ENCODE results near the gene NKAP.

NKAP gene

DNA sequence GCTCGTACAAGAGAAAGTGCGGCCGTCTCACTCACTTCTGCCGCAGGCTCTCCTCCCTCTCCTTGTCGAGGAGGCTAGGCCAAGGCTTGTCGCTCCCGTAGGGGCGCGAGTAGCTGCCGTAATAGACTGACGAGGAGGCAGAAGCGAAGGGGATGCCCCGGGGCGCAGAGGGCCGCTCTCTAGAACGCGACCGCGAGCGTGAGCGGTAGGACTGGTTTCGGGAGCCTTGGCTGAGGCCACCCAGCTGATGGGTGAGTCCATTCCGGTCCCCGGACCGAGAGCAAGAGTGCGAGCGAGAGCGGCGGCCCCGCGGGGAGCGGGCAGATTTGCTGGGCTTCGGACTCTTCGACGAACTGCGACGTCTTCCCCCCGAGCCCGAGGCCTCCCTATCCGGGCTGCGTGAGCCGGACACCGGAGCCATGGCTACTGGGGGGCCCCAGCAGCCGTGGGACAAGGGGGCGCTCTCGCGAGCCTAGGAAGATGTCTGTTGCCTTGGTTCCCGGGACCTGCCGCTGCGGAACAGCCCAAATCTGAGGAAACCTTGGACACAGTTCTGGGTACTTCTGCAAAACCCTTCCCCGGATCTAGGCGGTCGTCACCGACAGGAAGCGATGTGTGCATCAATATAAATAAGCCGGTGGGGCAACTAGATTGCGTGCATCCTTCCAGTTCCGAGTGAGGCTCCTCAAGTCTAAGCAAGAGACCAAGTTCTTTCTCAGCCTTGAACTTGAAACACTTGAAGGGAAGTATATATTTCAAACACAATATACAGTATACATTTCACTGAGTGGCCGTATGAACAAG, at the start of gene NKAP:
Gene NKAP (minus strand): TSS at position 567 of the 804 bp plus-strand sequence. CDS start 146 bp downstream, at position 421.
- TF ChIP-seq, protein P1, sequence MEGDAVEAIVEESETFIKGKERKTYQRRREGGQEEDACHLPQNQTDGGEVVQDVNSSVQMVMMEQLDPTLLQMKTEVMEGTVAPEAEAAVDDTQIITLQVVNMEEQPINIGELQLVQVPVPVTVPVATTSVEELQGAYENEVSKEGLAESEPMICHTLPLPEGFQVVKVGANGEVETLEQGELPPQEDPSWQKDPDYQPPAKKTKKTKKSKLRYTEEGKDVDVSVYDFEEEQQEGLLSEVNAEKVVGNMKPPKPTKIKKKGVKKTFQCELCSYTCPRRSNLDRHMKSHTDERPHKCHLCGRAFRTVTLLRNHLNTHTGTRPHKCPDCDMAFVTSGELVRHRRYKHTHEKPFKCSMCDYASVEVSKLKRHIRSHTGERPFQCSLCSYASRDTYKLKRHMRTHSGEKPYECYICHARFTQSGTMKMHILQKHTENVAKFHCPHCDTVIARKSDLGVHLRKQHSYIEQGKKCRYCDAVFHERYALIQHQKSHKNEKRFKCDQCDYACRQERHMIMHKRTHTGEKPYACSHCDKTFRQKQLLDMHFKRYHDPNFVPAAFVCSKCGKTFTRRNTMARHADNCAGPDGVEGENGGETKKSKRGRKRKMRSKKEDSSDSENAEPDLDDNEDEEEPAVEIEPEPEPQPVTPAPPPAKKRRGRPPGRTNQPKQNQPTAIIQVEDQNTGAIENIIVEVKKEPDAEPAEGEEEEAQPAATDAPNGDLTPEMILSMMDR (conservative IDR thresholded peaks at IDR 0.05; ENCODE audit: control insufficient read depth, insufficient read depth, low read depth, low read length) = no peak
- H3K4me3 ChIP-seq (ENCODE audit: control insufficient read depth, low read depth, low read length) = peak within 1 kb of the TSS; percentile 62
- DNase-seq (ENCODE audit: low read depth) = peak; percentile 95

DNA sequence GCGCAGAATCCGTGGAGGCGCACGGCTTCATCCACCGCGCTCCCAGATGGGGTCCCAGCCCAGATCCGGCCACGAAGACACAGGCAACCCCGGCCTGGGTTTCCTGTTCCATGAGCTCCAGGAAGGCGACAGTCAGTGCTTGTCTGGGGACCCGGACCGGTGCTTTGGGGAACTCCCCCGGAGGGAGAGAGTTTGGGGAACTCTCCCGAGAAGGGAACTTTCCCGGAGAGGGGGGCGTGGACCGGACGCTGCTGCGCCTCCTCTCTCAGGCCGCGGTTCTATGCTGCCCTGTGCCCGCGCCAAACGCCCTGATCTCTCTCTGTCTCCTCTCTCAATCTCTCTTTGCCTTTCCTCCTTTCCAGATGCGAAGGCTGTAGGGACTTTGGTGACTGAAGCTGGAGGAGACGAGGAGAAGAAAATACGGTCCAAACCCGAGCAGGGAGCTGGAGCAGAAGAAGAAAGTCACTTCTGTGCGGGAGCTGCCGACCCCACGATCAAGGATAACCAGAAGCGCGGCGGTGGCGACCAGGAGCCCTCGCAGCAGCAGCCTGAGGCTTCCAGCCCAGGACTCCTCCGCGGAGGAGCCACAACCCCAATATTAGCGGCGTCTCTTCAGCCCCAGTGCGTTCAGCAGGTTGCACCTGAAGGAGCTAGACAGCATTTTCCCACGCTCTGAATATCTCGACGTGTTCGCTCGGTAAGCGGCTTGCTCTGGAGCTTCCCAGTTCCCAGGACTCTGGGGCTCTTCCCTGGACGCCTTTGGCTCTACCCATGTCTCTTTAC, 47.6 kb upstream of the NKAP start:
- no peak for DNase-seq (ENCODE audit: low read depth)
- no peak overlapping the region for H3K4me3 ChIP-seq (ENCODE audit: control insufficient read depth, low read depth, low read length)
- TF ChIP-seq, protein P1 (conservative IDR thresholded peaks at IDR 0.05; ENCODE audit: control insufficient read depth, insufficient read depth, low read depth, low read length) = no peak

DNA sequence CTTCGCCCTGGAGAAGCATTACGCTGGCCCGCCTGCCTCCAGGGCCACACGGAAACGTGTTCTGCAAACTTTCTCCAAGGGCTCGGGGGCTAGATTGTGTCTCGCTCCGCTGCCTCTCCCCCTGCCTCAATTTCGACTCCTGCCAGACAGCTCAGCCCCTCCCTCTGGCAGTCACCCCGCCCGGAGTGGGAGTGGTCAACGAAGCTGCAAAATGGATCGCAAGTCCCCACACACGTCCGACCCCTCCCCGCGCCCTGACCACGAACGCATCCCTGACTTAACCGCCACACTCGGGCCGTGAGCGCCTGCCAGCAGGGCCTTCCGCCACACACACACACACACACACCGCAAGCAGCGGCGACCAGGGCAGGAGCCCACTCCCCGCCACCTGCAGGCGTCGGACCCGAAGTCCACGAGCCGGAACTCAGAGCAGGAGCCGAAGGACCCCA, 47.0 kb upstream of the NKAP start:
- H3K4me3 ChIP-seq (ENCODE audit: control insufficient read depth, low read depth, low read length) = no peak overlapping the region
- TF ChIP-seq, protein P1 (conservative IDR thresholded peaks at IDR 0.05; ENCODE audit: control insufficient read depth, insufficient read depth, low read depth, low read length) = no peak

DNA sequence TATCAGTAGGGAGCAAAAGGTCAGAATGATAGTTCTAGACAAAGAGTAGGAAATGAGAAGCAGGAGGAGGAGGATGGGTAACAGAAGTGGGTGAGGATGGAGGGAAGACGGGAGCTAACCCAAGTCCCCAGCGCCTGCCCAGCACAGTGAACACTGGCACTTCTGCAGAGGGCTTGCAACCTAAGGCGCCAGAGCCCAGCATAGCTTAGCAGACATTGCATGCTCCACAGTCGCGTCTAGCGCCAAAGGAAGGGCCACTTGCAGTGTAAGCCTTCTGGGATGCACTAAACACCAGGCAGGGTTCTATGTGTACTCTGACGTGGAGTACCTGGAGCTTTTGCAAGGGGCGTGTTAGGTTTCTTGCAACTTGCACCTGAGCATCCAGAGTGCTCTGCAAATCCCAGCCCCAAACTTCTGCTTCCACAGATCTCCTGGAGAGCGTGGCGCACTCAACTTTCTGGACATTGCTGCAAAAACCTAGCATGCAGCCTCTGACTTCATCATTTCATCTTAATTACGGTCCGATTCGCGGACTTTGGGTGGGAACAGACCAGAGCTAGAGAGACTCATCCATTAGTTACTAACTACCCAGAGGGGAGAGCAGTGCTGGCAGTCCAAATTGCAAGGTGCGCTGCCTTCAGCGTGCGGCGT, 46.5 kb upstream of the NKAP start:
- H3K4me3 ChIP-seq (ENCODE audit: control insufficient read depth, low read depth, low read length) = no peak overlapping the region
- DNase-seq (ENCODE audit: low read depth) = no peak
- TF ChIP-seq, protein P1 (conservative IDR thresholded peaks at IDR 0.05; ENCODE audit: control insufficient read depth, insufficient read depth, low read depth, low read length) = no peak

More for the DNA sequence above, 47.0 kb upstream of the NKAP start:
- no peak for DNase-seq (ENCODE audit: low read depth)

DNA sequence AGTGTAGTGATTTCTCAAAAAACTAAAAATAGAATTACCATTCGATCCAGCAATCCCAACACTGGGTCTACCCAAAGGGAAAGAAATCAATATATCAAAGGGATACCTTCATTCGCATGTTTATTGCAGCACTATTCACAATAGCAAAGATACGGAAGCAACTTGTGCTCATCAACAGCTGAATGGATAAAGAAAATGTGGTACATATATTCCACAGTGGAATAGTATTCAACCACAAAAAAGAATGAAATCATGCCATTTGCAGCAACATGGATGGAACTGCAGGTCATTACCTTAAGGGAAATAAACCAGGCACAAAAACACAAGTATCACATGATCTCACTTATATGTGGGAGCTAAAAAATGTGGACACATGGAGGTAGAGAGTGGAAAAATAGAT, 42.7 kb upstream of the NKAP start:
- TF ChIP-seq, protein P1 (conservative IDR thresholded peaks at IDR 0.05; ENCODE audit: control insufficient read depth, insufficient read depth, low read depth, low read length) = no peak
- H3K4me3 ChIP-seq (ENCODE audit: control insufficient read depth, low read depth, low read length) = no peak overlapping the region
- no peak for DNase-seq (ENCODE audit: low read depth)

DNA sequence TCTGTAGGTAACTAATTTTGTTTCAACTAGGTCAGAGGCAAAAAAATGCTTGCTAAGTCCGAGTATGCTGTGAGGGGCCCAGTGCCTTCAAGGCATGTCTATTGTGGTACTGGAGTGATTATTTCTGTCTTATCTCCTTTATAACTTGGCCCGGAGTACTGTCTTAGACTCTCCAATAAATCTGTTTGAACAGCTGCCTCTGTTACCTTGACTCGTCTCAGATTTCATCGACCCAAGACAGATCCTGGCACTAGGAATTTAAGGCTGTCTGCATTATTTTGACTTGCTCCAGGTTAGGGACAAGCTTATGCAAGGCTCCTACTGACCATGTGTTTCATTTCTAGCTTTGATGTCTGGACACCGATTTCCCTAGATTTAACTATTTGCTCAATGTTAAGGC, 41.1 kb upstream of the NKAP start:
- H3K4me3 ChIP-seq (ENCODE audit: control insufficient read depth, low read depth, low read length) = no peak overlapping the region
- TF ChIP-seq, protein P1 (conservative IDR thresholded peaks at IDR 0.05; ENCODE audit: control insufficient read depth, insufficient read depth, low read depth, low read length) = no peak
- DNase-seq (ENCODE audit: low read depth) = no peak
